HEK293T (cell line): ENCODE data around the gene MMP20.

ENCODE experiments used
- CTCF ChIA-PET: fragments of 350-600 bp; formaldehyde crosslinking; extraction: SDS; loops from one replicate; lab custom pipeline; 2021; ENCODE audit warnings: antibody characterized with exemption, inconsistent platforms; lab: Yijun Ruan, JAX
- POLR2A ChIA-PET: fragments of 350-600 bp; formaldehyde crosslinking; extraction: SDS; loops from one replicate; lab custom pipeline; 2020; ENCODE audit warnings: antibody characterized with exemption, inconsistent platforms; lab: Yijun Ruan, JAX
- DNase-seq: peaks from one replicate; pipeline ENCODE4 v3.0.0; 2012; ENCODE audit warnings: mixed read lengths; ENCODE audit errors: extremely low spot score
- ARNT ChIP-seq: fragments of 450-650 bp; IDR thresholded peaks from 2 replicates; pipeline ENCODE4 v1.6.1; 2017; ENCODE audit warnings: mild to moderate bottlenecking
- BHLHE40 ChIP-seq: fragments of 450-650 bp; IDR thresholded peaks from 2 replicates; pipeline ENCODE4 v1.6.1; 2016; ENCODE audit warnings: mild to moderate bottlenecking, moderate library complexity, borderline replicate concordance
- CTBP1 ChIP-seq: fragments of 450-650 bp; IDR thresholded peaks from 2 replicates; pipeline ENCODE4 v1.6.1; 2016; ENCODE audit warnings: borderline replicate concordance
- ELF4 ChIP-seq: fragments of 450-650 bp; IDR thresholded peaks from 2 replicates; pipeline ENCODE4 v1.6.1; 2017; ENCODE audit warnings: antibody characterized with exemption
- FOXA1 ChIP-seq: fragments of 450-650 bp; IDR thresholded peaks from 2 replicates; pipeline ENCODE4 v1.6.1; 2016; ENCODE audit warnings: mild to moderate bottlenecking
- FOXK2 ChIP-seq: fragments of 450-650 bp; IDR thresholded peaks from 2 replicates; pipeline ENCODE4 v1.6.1; 2016; ENCODE audit warnings: mild to moderate bottlenecking
- FOXM1 ChIP-seq: fragments of 450-650 bp; IDR thresholded peaks from 2 replicates; pipeline ENCODE4 v1.6.1; 2017; ENCODE audit warnings: mild to moderate bottlenecking, borderline replicate concordance
- HDGF ChIP-seq: fragments of 450-650 bp; IDR thresholded peaks from 2 replicates; pipeline ENCODE4 v1.6.1; 2017; ENCODE audit warnings: antibody characterized with exemption, borderline replicate concordance
- L3MBTL2 ChIP-seq: fragments of 450-650 bp; conservative IDR thresholded peaks from 2 replicates; pipeline ENCODE4 v1.6.1; 2016; ENCODE audit warnings: mild to moderate bottlenecking
- LEF1 ChIP-seq: fragments of 450-650 bp; IDR thresholded peaks from 2 replicates; pipeline ENCODE4 v1.6.1; 2017; ENCODE audit warnings: mild to moderate bottlenecking, borderline replicate concordance
- NFRKB ChIP-seq: fragments of 450-650 bp; IDR thresholded peaks from 2 replicates; pipeline ENCODE4 v1.6.1; 2016; ENCODE audit warnings: mild to moderate bottlenecking, moderate library complexity
- PKNOX1 ChIP-seq: fragments of 450-650 bp; IDR thresholded peaks from 2 replicates; pipeline ENCODE4 v1.6.1; 2016
- SP1 ChIP-seq: fragments of 450-650 bp; IDR thresholded peaks from 2 replicates; pipeline ENCODE4 v1.6.1; 2017
- SUZ12 ChIP-seq: fragments of 450-650 bp; IDR thresholded peaks from 2 replicates; pipeline ENCODE4 v1.6.1; 2016; ENCODE audit warnings: mild to moderate bottlenecking
- TARDBP ChIP-seq: fragments of 450-650 bp; IDR thresholded peaks from 2 replicates; pipeline ENCODE4 v1.6.1; 2016
- ZNF384 ChIP-seq: fragments of 450-650 bp; IDR thresholded peaks from 2 replicates; pipeline ENCODE4 v1.6.1; 2016

MMP20 gene

GRCh38 chr11:102527684-102528083, 97.4 kb downstream of the MMP20 start:
- DNase-seq: no peak
- POLR2A ChIA-PET: no interaction called here
- no peak for TF ChIP-seq SP1
- no peak for TF ChIP-seq HDGF
- no peak for TF ChIP-seq BHLHE40
- TF ChIP-seq ZNF384: no peak
- no peak for TF ChIP-seq TARDBP
- no peak for TF ChIP-seq ELF4
- TF ChIP-seq ARNT: no peak
- no peak for TF ChIP-seq FOXK2
- TF ChIP-seq SUZ12: no peak
- no peak for TF ChIP-seq CTBP1
- TF ChIP-seq FOXA1: no peak
- no peak for TF ChIP-seq FOXM1
- CTCF ChIA-PET: no interaction called here

- ChIA-PET POLR2A (no interaction called here), CTCF (no interaction called here)
- TF ChIP-seq SP1: no peak
- no peak for TF ChIP-seq LEF1
- TF ChIP-seq HDGF: no peak
- TF ChIP-seq FOXK2: no peak
- TF ChIP-seq SUZ12: no peak
- no peak for TF ChIP-seq NFRKB
- TF ChIP-seq L3MBTL2: no peak
- no peak for TF ChIP-seq ZNF384
- TF ChIP-seq BHLHE40: no peak
- TF ChIP-seq FOXM1: no peak
- TF ChIP-seq PKNOX1: no peak
- TF ChIP-seq FOXA1: no peak
- TF ChIP-seq ELF4: no peak
- DNase-seq: no peak
Observed at GRCh38 chr11:102527041-102527440, 98.1 kb downstream of the MMP20 start.
